ENCODE results near the gene METTL13. TPM values are rescaled to one million over a fixed set of nuclear protein-coding genes. Genes with fewer than 3 reads are reported as not detected.
A peak's percentile ranks its signal among the peaks of the same experiment; 100 is the strongest.

METTL13 gene
- total RNA-seq, 3 donors from 2014 or later, result 25.4 to 28.0 (median 25.9) TPM

DNA sequence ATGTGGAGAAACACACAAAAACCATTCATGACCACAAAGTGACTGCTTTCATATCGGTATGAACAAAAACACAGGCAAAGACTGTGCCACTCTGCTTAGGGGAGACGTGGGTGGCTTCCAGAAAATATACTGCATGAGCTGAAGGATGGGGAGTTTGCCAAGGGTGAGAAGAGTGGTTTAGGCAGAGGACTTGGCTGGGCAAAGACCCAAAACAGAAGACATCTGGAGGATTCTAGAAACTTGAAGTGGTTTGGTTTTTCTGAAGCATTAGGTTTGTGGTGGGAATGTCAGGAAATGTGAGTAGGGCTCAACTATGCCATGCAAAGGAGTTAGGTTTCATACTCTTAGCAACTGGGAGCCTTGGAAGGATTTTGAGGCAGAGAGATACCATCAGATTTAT, 33.2 kb downstream of the METTL13 start:
- intact Hi-C loops (cut with DNase I, micrococcal nuclease), result no loop called here
- H3K9me3 ChIP-seq, result no peaks in the 10 kb centered on the region
- no peak for DNase-seq
- TF ChIP-seq CTCF (IDR thresholded peaks at IDR 0.05), result no peak
- no peak overlapping the region for H3K4me3 ChIP-seq
- H3K4me1 ChIP-seq (ENCODE audit: low read depth), result no peaks in the 10 kb centered on the region
- no peak for ATAC-seq
- no peaks in the 10 kb centered on the region for H3K36me3 ChIP-seq (ENCODE audit: low read depth)

- no peak for DNase-seq
- no peak for TF ChIP-seq CTCF (IDR thresholded peaks at IDR 0.05)
- no peak for ATAC-seq
- Histone ChIP-seq H3K36me3 (ENCODE audit: low read depth) (no peaks in the 10 kb centered on the region), H3K4me1 (ENCODE audit: low read depth) (no peaks in the 10 kb centered on the region), H3K4me3 (no peak overlapping the region), H3K9me3 (no peaks in the 10 kb centered on the region)
- intact Hi-C loops (cut with DNase I, micrococcal nuclease), result no loop called here
These were observed 34.9 kb downstream of the METTL13 start for GRCh38 chr1:171816300-171816901.

DNA sequence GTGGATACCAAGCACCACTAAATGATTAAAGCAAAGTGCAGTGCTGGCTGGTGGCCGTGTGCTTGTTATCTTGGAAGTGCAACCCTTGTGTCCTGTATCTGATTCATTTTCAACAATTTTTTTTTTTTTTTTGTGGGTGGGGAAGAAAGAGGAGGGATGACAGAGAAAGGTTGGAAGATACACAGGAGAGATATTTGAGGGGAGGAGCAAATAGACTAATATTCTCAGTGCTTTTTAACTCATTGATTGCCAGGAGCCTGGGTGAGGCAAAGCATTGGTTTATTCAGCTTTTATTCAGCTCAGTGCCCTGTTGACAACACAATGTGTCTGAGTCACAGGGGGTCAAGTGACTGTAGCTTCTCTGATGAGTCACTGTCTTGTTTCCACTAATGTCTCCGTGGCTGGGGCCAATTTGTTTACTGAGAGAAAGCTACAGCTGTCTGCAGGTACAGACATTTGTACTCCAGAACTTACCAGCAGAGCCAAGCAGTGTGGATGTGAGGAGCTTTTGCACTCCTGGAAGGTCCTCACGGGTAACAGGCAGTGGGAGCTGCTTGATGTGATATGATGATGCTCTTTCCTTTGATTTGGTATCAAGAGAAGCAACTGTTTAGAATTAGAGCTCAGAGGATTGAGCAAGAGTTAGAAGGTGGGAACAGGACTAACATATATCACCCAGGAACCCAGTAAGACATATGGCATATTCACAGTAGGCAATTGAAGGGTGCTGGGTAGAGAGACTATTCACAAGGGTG, 36.2 kb downstream of the METTL13 start:
- H3K4me1 ChIP-seq (ENCODE audit: low read depth), result no peaks in the 10 kb centered on the region
- no peak overlapping the region for H3K4me3 ChIP-seq
- ATAC-seq (peak; percentile 24), DNase-seq (no peak)
- H3K36me3 ChIP-seq (ENCODE audit: low read depth), result no peaks in the 10 kb centered on the region
- intact Hi-C loops (cut with DNase I, micrococcal nuclease), result no loop called here
- no peaks in the 10 kb centered on the region for H3K9me3 ChIP-seq
- TF ChIP-seq CTCF (IDR thresholded peaks at IDR 0.05), result no peak

DNA sequence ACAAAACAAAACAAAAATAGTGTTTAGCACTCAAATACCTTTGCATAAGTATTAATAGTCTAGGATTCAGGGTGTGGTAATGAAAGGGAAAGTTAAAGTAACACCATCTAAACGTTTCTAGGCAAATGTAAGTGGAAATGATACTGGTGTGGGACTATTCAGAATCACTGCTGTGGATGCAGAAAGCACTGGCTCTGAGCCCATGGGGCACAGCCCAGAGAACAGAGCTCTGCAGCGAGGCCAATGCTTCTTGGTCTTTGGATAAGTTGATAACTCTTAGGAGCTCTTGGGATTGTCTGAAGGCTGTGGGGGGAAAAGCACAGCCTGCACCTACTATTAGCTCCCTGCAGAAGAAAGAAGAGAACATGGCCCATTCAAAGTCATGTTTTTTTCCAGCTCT, 38.5 kb downstream of the METTL13 start:
- no peak for ATAC-seq
- no peak for DNase-seq
- Histone ChIP-seq H3K4me3 (no peak overlapping the region), H3K9me3 (no peaks in the 10 kb centered on the region), H3K4me1 (ENCODE audit: low read depth) (no peaks in the 10 kb centered on the region), H3K36me3 (ENCODE audit: low read depth) (no peaks in the 10 kb centered on the region)
- intact Hi-C loops (cut with DNase I, micrococcal nuclease), result no loop called here
- no peak for TF ChIP-seq CTCF (IDR thresholded peaks at IDR 0.05)

DNA sequence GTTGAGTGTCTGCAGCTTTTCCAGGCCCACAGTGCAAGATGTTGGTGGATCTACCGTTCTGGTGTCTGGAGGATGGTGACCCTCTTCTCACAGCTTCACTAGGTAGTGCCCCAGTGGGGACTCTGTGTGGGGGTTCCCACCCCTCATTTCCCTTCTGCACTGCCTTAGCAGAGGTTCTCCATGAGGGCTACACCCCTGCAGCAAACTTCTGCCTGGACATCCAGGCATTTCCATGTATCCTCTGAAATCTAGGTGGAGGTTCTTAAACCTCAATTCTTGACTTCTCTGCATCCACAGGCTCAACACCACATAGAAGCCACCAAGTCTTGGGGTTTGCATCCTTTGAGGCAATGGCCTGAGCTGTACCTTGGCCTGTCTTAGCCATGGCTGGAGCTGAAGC, 45.5 kb downstream of the METTL13 start:
- H3K36me3 ChIP-seq (ENCODE audit: low read depth), result no peaks in the 10 kb centered on the region
- no peaks in the 10 kb centered on the region for H3K4me1 ChIP-seq (ENCODE audit: low read depth)
- intact Hi-C loops (cut with DNase I, micrococcal nuclease), result no loop called here
- no peak for ATAC-seq
- peaks cover 11% of the 10 kb centered on the region for H3K9me3 ChIP-seq
- no peak overlapping the region for H3K4me3 ChIP-seq
- no peak for TF ChIP-seq CTCF (IDR thresholded peaks at IDR 0.05)
- no peak for DNase-seq

Data from mucosa of descending colon (tissue), 3 donors.